Progenitor cell of endocrine pancreas (in vitro differentiated cells): ENCODE data around the gene CTNNBL1. TPM values are rescaled to one million over a fixed set of nuclear protein-coding genes. Genes with fewer than 3 reads are reported as not detected.

ENCODE experiments used
- DNase-seq: peaks from one replicate; pipeline ENCODE4 v3.0.0; 2021; ENCODE audit warnings: low spot score; ENCODE audit not compliant: unreplicated experiment
- H3K27ac Mint-ChIP-seq: 2 replicates; pipeline ENCODE4 v1.8.0; 2021; ENCODE audit warnings: mild to moderate bottlenecking, moderate library complexity, mixed read lengths
- H3K27me3 Mint-ChIP-seq: 2 replicates; pipeline ENCODE4 v1.8.0; 2021; ENCODE audit warnings: mixed read lengths
- H3K36me3 Mint-ChIP-seq: 2 replicates; pipeline ENCODE4 v1.8.0; 2022; ENCODE audit warnings: mixed read lengths; ENCODE audit not compliant: insufficient read depth
- H3K4me1 Mint-ChIP-seq: 2 replicates; pipeline ENCODE4 v1.8.0; 2021; ENCODE audit warnings: low read depth, mixed read lengths
- H3K4me3 Mint-ChIP-seq: 2 replicates; pipeline ENCODE4 v1.8.0; 2021; ENCODE audit warnings: low read depth, mild to moderate bottlenecking, moderate library complexity, mixed read lengths
- H3K9me3 Mint-ChIP-seq: 2 replicates; pipeline ENCODE4 v1.8.0; 2021; ENCODE audit warnings: low read depth, mixed read lengths
- CTCF ChIP-seq: fragments of 200-600 bp; sonication (generic); IDR thresholded peaks from one replicate; pipeline ENCODE4 v1.5.0; 2021; ENCODE audit warnings: antibody characterized with exemption, mild to moderate bottlenecking; ENCODE audit not compliant: unreplicated experiment
- total RNA-seq: library from RNA; stranded (reverse); gene quantifications from 2 replicates; pipeline ENCODE4 v1.2.1, GENCODE V29; 2021

The CTNNBL1 gene
- total RNA-seq, 1 donor from 2014 or later: 60.4 TPM

DNA sequence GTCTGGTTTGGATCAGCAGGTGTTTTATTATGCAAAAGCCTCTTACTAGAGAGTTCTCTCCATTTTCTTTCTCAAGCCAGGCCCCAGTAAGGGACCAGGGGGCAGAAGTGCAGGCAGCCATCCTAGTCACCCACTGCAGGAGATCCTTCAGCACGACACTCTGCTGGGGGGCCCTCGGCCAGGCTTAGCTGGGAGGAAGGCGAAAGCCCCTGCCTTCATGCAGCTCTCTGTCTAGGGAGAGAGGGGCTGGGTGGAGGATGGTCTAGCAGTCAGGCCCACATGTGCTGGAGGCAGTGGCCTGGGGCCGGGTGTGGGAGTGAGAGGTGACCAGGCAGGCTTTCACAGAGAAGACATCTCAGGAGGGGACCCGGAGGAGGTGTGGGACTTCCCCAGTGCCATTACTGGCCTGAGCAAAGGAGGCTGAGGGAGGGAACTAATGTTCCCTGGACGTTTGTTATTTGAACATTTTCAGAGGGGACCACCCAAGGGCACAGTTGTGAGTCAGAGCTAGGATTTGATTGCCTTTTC is 175.6 kb downstream of the CTNNBL1 start:
- no peak overlapping the region for H3K27ac Mint-ChIP-seq
- DNase-seq: no peak

GRCh38 chr20:37870294-37870693 is 176.5 kb downstream of the CTNNBL1 start:
- H3K4me1 Mint-ChIP-seq: no peaks in the 10 kb centered on the region
- no peaks in the 10 kb centered on the region for H3K27me3 Mint-ChIP-seq
- peak overlapping the region; percentile 58 for H3K27ac Mint-ChIP-seq
- no peaks in the 10 kb centered on the region for H3K9me3 Mint-ChIP-seq
- H3K4me3 Mint-ChIP-seq: no peak overlapping the region
- DNase-seq: no peak
- no peak for TF ChIP-seq CTCF
- H3K36me3 Mint-ChIP-seq: peaks cover 13% of the 10 kb centered on the region

More for the DNA sequence above, 175.6 kb downstream of the CTNNBL1 start:
- Mint-ChIP-seq H3K27me3 (no peaks in the 10 kb centered on the region), H3K4me3 (no peak overlapping the region), H3K36me3 (peaks cover 16% of the 10 kb centered on the region), H3K9me3 (no peaks in the 10 kb centered on the region), H3K4me1 (no peaks in the 10 kb centered on the region)
- TF ChIP-seq CTCF: no peak

- Mint-ChIP-seq H3K36me3 (peaks cover 11% of the 10 kb centered on the region), H3K27me3 (no peaks in the 10 kb centered on the region), H3K9me3 (no peaks in the 10 kb centered on the region), H3K27ac (no peak overlapping the region), H3K4me1 (no peaks in the 10 kb centered on the region), H3K4me3 (no peak overlapping the region)
- DNase-seq: no peak
- TF ChIP-seq CTCF: no peak
These were observed 177.9 kb downstream of the CTNNBL1 start for GRCh38 chr20:37871751-37872150.

- H3K27me3 Mint-ChIP-seq: no peaks in the 10 kb centered on the region
- H3K9me3 Mint-ChIP-seq: no peaks in the 10 kb centered on the region
- no peak for TF ChIP-seq CTCF
- H3K4me1 Mint-ChIP-seq: no peaks in the 10 kb centered on the region
- H3K27ac Mint-ChIP-seq: no peak overlapping the region
- no peak for DNase-seq
- no peak overlapping the region for H3K4me3 Mint-ChIP-seq
- H3K36me3 Mint-ChIP-seq: peaks cover 11% of the 10 kb centered on the region
These were observed 178.3 kb downstream of the CTNNBL1 start for GRCh38 chr20:37872161-37872560.

GRCh38 chr20:37873884-37874283 is 180.1 kb downstream of the CTNNBL1 start:
- TF ChIP-seq CTCF: no peak
- H3K27me3 Mint-ChIP-seq: no peaks in the 10 kb centered on the region
- peaks cover 11% of the 10 kb centered on the region for H3K36me3 Mint-ChIP-seq
- no peak overlapping the region for H3K4me3 Mint-ChIP-seq
- H3K9me3 Mint-ChIP-seq: no peaks in the 10 kb centered on the region
- no peak for DNase-seq
- H3K27ac Mint-ChIP-seq: no peak overlapping the region
- no peaks in the 10 kb centered on the region for H3K4me1 Mint-ChIP-seq
